Pericardium fibroblast (primary cell): ENCODE data around the gene CA11. TPM values are rescaled to one million over a fixed set of nuclear protein-coding genes. Genes with fewer than 3 reads are reported as not detected.

ENCODE experiments used
- total RNA-seq: library from RNA; depleted of rRNA; stranded (reverse); fragments of >200 nt; gene quantifications from 2 replicates; pipeline ENCODE4 v1.2.3, GENCODE V29; 2015

Gene CA11
- 2.5 and 2.6 TPM in 2 replicates for total RNA-seq

DNA sequence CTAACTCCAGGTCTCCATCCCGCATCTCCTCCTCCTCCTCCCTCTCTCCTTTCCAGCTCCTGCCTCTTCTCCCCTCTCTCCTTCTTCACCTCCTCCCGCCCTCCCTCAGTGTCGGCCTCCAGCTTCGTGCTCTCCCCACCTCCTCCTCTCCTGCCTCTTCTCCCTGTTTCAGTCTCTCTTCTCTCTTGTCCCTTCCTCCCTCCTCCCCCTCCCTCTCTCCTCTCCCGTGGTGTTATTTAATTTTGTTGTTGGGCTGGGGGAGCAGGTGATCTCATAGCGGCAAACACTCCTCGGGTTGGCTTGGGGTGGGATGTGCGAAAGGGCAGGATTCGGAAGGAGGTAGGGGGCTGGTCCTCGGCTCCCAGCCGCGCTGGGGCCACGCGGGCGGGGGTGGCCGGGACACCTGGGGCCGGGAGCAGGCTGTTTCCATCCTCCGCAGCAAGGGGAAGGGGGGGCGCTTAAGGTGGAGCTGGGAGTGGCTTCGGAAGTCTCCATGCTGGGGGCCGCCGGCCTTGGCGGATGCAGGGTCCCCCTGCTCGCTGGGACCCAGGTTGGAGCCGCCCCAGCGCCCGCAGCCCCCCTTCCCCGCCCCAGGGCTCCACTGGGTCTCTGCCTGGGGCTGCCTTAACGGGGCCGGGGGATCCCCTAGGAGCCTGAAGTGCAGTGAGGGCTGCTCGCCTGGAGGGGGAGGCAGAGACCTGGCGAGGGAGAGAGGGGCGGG is at the start of gene CA11:
Gene CA11, minus strand, starts transcription at position 187 of the 721 bp plus-strand sequence. CDS start 555 bp downstream, outside the sequence.

DNA sequence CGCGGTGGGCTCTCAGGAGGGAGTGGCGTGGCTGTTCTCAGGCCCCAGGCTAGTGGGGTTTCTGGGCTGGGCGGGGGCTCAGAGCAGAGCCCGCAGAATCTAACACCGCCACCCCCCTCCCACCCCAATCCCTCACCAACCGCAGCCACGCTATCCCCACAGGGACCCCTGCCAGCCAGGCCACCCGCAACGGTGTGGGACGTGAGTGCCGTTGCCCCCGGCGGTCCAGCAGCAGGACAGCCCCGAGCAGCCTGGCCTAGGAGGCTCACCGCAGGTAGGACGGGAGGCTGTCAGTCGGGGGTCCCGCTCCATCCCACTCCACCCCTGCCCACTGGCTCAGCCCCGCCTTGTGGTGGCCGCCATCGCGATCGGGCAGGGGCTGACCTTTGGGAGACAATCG is 27.0 kb upstream of the CA11 start, which contains the start of gene NTN5:
Gene NTN5, minus strand, starts transcription at position 24 of the 400 bp plus-strand sequence. CDS start 2,031 bp downstream, outside the sequence.

DNA sequence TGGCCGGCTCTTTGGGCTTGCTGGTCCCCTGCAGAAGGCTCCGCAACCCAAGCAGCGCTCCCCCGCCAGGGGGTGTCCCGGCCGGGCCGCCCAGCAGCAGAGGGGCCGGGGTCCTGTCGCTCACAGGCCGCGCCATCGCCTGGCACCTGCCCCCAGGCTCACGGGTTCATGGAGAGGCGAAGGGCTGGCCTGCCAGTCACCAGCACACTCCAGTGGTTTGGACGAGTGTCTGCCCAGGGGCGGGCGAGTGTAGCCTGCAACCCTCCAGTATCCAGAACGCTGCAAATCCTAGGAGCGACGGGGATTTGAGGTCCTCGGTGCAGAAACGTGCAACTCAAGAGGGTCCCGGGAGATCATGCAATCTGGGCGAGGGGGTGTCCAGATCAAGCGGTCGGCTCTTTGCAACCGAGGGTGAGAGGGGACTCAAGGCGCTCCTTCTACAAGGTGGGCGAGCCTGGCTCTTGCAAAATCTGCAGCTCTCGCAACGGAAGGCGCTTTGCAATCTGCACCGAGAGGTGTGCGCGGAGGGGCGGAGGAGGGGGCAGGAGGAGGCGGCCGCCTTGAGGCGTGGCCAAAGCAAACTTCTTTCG is 9.0 kb downstream of the CA11 start, which contains the start of gene DBP:
Gene DBP, minus strand, starts transcription at position 521 of the 590 bp plus-strand sequence. Its CDS starts 385 bp downstream, at position 136.

GRCh38 chr19:48618916-48619691 is 26.9 kb downstream of the CA11 start, which contains the start of the genes RPL18 and SPHK2:
TSS of gene RPL18 (minus strand) at chr19:48619178. CDS start at chr19:48619143, 35 bp downstream.
TSS of gene SPHK2 (plus strand) at chr19:48619506. CDS start at chr19:48620515, 1,009 bp downstream.

GRCh38 chr19:48614436-48615230 is 31.4 kb downstream of the CA11 start, which contains the start of gene FAM83E:
TSS of gene FAM83E (minus strand) at chr19:48615076. CDS start at chr19:48613372, 1,704 bp downstream.

GRCh38 chr19:48606463-48607358 is 39.3 kb downstream of the CA11 start, which contains the start of gene SPACA4:
TSS of gene SPACA4 (plus strand) at chr19:48606742. CDS start at chr19:48606979, 237 bp downstream.

Other genes starting within 250 kb of the CA11 start
- 17.7 and 23.2 TPM in 2 replicates for gene GRWD1, start 200.2 kb downstream of the CA11 start, total RNA-seq
- 0.35 and 1.8 TPM in 2 replicates for gene KCNJ14, start 190.6 kb downstream of the CA11 start, total RNA-seq
- gene CYTH2, start 176.8 kb downstream of the CA11 start, total RNA-seq: 28.1 and 37.5 TPM in 2 replicates
- not detected in 2 replicates for gene LMTK3, start 134.4 kb downstream of the CA11 start, total RNA-seq
- 0.23 TPM in 1 of 2 replicates, not detected in the other for gene SULT2B1, start 94.0 kb downstream of the CA11 start, total RNA-seq
- gene SPACA4, start 39.4 kb downstream of the CA11 start, total RNA-seq: not detected in 2 replicates
- gene FAM83E, start 31.1 kb downstream of the CA11 start, total RNA-seq: not detected in 2 replicates
- 2,965 and 4,008 TPM in 2 replicates for gene RPL18, start 27.0 kb downstream of the CA11 start, total RNA-seq
- 10.4 and 15.2 TPM in 2 replicates for gene SPHK2, start 26.7 kb downstream of the CA11 start, total RNA-seq
- 2.7 and 3.7 TPM in 2 replicates for gene DBP, start 8.8 kb downstream of the CA11 start, total RNA-seq
- 0.60 TPM in 1 of 2 replicates, not detected in the other for gene NTN5, start 26.8 kb upstream of the CA11 start, total RNA-seq
- gene FUT2, start 49.8 kb upstream of the CA11 start, total RNA-seq: not detected in 2 replicates
- gene MAMSTR, start 73.5 kb upstream of the CA11 start, total RNA-seq: 3.2 and 3.8 TPM in 2 replicates
- gene RASIP1, start 94.4 kb upstream of the CA11 start, total RNA-seq: 2.3 and 6.4 TPM in 2 replicates
- not detected in 2 replicates for gene IZUMO1, start 100.7 kb upstream of the CA11 start, total RNA-seq
- 0.17 and 1.8 TPM in 2 replicates for gene FUT1, start 106.5 kb upstream of the CA11 start, total RNA-seq
- gene FGF21, start 109.3 kb upstream of the CA11 start, total RNA-seq: not detected in 2 replicates
- gene BCAT2, start 164.8 kb upstream of the CA11 start, total RNA-seq: 55.0 and 59.9 TPM in 2 replicates
- 5.9 and 14.9 TPM in 2 replicates for gene HSD17B14, start 190.3 kb upstream of the CA11 start, total RNA-seq
- gene PLEKHA4, start 222.4 kb upstream of the CA11 start, total RNA-seq: 10.3 and 28.0 TPM in 2 replicates
- gene PPP1R15A, start 226.2 kb upstream of the CA11 start, total RNA-seq: 46.6 and 66.4 TPM in 2 replicates